H1 (cell line): Measurements from ENCODE around the gene SURF1. TPM values are rescaled to one million over a fixed set of nuclear protein-coding genes. Genes with fewer than 3 reads are reported as not detected.

Experiments used
- CTCF ChIA-PET: fragments of 300-600 bp; sonication (Branson Sonifier 250); formaldehyde crosslinking; loops from one replicate; lab custom pipeline; 2021; ENCODE audit not compliant: partially characterized antibody; lab: Charles Lee
- POLR2A ChIA-PET: fragments of 300-600 bp; sonication (Branson Sonifier 250); formaldehyde crosslinking; loops from one replicate; lab custom pipeline; 2021; ENCODE audit warnings: inconsistent platforms; ENCODE audit not compliant: partially characterized antibody; lab: Charles Lee
- DNase-seq, 2 experiments: peaks; one replicate each; pipeline versions ENCODE4 v3.0.0 to v3.0.0-alpha.2; 2010 to 2022; ENCODE audit warnings: low spot score in 2 of 2, low read depth in 1 of 2, mixed read lengths in 1 of 2
- FAIRE-seq: peaks from 2 replicates; lab custom pipeline; 2011; peaks lifted over from hg19 to GRCh38; lab: Jason Lieb, UNC
- H2AFZ ChIP-seq: 2 replicates; pipeline ENCODE4 v1.8.1; 2012; ENCODE audit warnings: low read length, inconsistent platforms
- H2AK5ac ChIP-seq: 2 replicates; pipeline ENCODE4 v1.6.1; 2013; ENCODE audit warnings: low read depth, low read length
- H2BK120ac ChIP-seq: replicated peaks from 2 replicates; pipeline ENCODE3; 2013; ENCODE audit warnings: low read depth, low read length, inconsistent platforms
- H2BK12ac ChIP-seq: 2 replicates; pipeline ENCODE4 v1.6.1; 2013; ENCODE audit warnings: low read depth, low read length
- H2BK15ac ChIP-seq: 2 replicates; pipeline ENCODE4 v1.6.1; 2013; ENCODE audit warnings: low read length
- H2BK20ac ChIP-seq: 2 replicates; pipeline ENCODE4 v1.6.1; 2013; ENCODE audit warnings: low read length
- H2BK5ac ChIP-seq: 2 replicates; pipeline ENCODE4 v1.6.1; 2013; ENCODE audit warnings: low read depth, low read length
- H3K14ac ChIP-seq: 2 replicates; pipeline ENCODE4 v1.6.1; 2013; ENCODE audit warnings: inconsistent platforms; ENCODE audit not compliant: insufficient read length
- H3K18ac ChIP-seq: 2 replicates; pipeline ENCODE4 v1.6.1; 2013; ENCODE audit warnings: low read length; ENCODE audit errors: extremely low read depth
- H3K23ac ChIP-seq: 2 replicates; pipeline ENCODE4 v1.6.1; 2013; ENCODE audit warnings: inconsistent platforms; ENCODE audit not compliant: insufficient read length
- H3K23me2 ChIP-seq: 2 replicates; pipeline ENCODE4 v1.6.1; 2013; ENCODE audit warnings: low read depth, low read length
- H3K27ac ChIP-seq: 2 replicates; pipeline ENCODE4 v1.6.1; 2011; ENCODE audit warnings: low read depth, low read length, inconsistent platforms
- H3K27me3 ChIP-seq, 4 experiments: replicated peaks in 1 of 4; 1 replicate in 1 of 4; 2 replicates in 3 of 4; pipeline versions ENCODE4 v1.6.1 to v1.8.1; 2011 to 2013; ENCODE audit warnings: low read length in 3 of 4, mild to moderate bottlenecking in 3 of 4, inconsistent platforms in 2 of 4, mixed read lengths in 2 of 4, moderate library complexity in 1 of 4; ENCODE audit not compliant: control insufficient read depth in 3 of 4, insufficient read depth in 3 of 4; ENCODE audit errors: extremely low read depth in 1 of 4
- H3K36me3 ChIP-seq, 4 experiments: 2 replicates each; pipeline versions ENCODE4 v1.6.1 to v1.8.1; 2011 to 2013; ENCODE audit warnings: mild to moderate bottlenecking in 4 of 4, low read length in 3 of 4, moderate library complexity in 2 of 4, control low read depth in 1 of 4, inconsistent platforms in 1 of 4; ENCODE audit not compliant: insufficient read depth in 4 of 4, control insufficient read depth in 2 of 4
- H3K4ac ChIP-seq: replicated peaks from 2 replicates; pipeline ENCODE3; 2013; ENCODE audit warnings: low read length, low read depth, mixed read lengths, inconsistent platforms; ENCODE audit not compliant: insufficient read length
- H3K4me1 ChIP-seq, 4 experiments: replicated peaks in 1 of 4; 1 replicate in 1 of 4; 2 replicates in 3 of 4; pipeline versions ENCODE4 v1.6.1 to v1.8.1; 2011 to 2013; ENCODE audit warnings: low read length in 3 of 4, inconsistent platforms in 2 of 4, mixed read lengths in 1 of 4; ENCODE audit not compliant: insufficient read depth in 4 of 4, control insufficient read depth in 3 of 4
- H3K4me2 ChIP-seq, 2 experiments: 2 replicates each; pipeline versions ENCODE4 v1.6.1 to v1.8.1; 2011 to 2013; ENCODE audit warnings: low read depth in 2 of 2, low read length in 2 of 2, control low read depth in 1 of 2, inconsistent platforms in 1 of 2, mild to moderate bottlenecking in 1 of 2; ENCODE audit not compliant: insufficient read depth in 1 of 2
- H3K4me3 ChIP-seq, 4 experiments: fragments of 200-600, 300-600 bp in 1 of 4; sonication (generic), shearing (Covaris generic), sonication (Bioruptor Twin) in 1 of 4; 2 replicates each; pipeline versions ENCODE4 v1.5.1 to v1.8.1; 2011 to 2016; ENCODE audit warnings: low read length in 4 of 4, low read depth in 3 of 4, control low read depth in 2 of 4, inconsistent platforms in 2 of 4, mild to moderate bottlenecking in 2 of 4, mixed read lengths in 1 of 4, moderate library complexity in 1 of 4; ENCODE audit not compliant: insufficient read depth in 2 of 4; ENCODE audit errors: extremely low read depth in 1 of 4
- H3K56ac ChIP-seq: replicated peaks from 2 replicates; pipeline ENCODE3; 2013; ENCODE audit warnings: low read depth, mild to moderate bottlenecking, mixed read lengths, low read length, inconsistent platforms; ENCODE audit not compliant: insufficient read length
- H3K79me1 ChIP-seq: 2 replicates; pipeline ENCODE4 v1.6.1; 2013; ENCODE audit warnings: low read depth, low read length, control low read depth
- H3K79me2 ChIP-seq, 2 experiments: 2 replicates each; pipeline versions ENCODE4 v1.6.1 to v1.8.1; 2012 to 2013; ENCODE audit warnings: low read length in 2 of 2, mild to moderate bottlenecking in 2 of 2, inconsistent platforms in 1 of 2; ENCODE audit not compliant: insufficient read depth in 2 of 2, control insufficient read depth in 1 of 2
- H3K9ac ChIP-seq, 4 experiments: replicated peaks in 1 of 4; 1 replicate in 1 of 4; 2 replicates in 3 of 4; pipeline versions ENCODE4 v1.6.1 to v1.8.1; 2011 to 2013; ENCODE audit warnings: low read depth in 3 of 4, low read length in 3 of 4, control low read depth in 2 of 4, mild to moderate bottlenecking in 2 of 4, moderate library complexity in 2 of 4, inconsistent platforms in 1 of 4; ENCODE audit errors: extremely low read depth in 1 of 4
- H3K9me3 ChIP-seq, 2 experiments: 2 replicates each; pipeline versions ENCODE4 v1.6.1 to v1.8.1; 2012 to 2013; ENCODE audit warnings: mild to moderate bottlenecking in 2 of 2, moderate library complexity in 2 of 2, control low read depth in 1 of 2, inconsistent platforms in 1 of 2, low read depth in 1 of 2, low read length in 1 of 2, mixed read lengths in 1 of 2; ENCODE audit not compliant: insufficient read depth in 2 of 2
- H4K20me1 ChIP-seq, 2 experiments: replicated peaks in 1 of 2; 2 replicates each; pipeline versions ENCODE3 to v1.8.1; 2011 to 2013; ENCODE audit warnings: inconsistent platforms in 2 of 2, low read length in 2 of 2, mild to moderate bottlenecking in 1 of 2; ENCODE audit not compliant: insufficient read depth in 2 of 2, control insufficient read depth in 1 of 2
- H4K5ac ChIP-seq: 2 replicates; pipeline ENCODE4 v1.6.1; 2013; ENCODE audit warnings: low read length, low read depth, mixed read lengths, inconsistent platforms; ENCODE audit not compliant: insufficient read length
- H4K8ac ChIP-seq: 2 replicates; pipeline ENCODE4 v1.8.0; 2013; ENCODE audit warnings: mild to moderate bottlenecking, moderate library complexity, low read length, inconsistent platforms; ENCODE audit not compliant: insufficient read depth; ENCODE audit errors: extremely low read depth
- H4K91ac ChIP-seq: replicated peaks from 2 replicates; pipeline ENCODE3; 2013; ENCODE audit warnings: low read length, mixed read lengths, inconsistent platforms; ENCODE audit not compliant: insufficient read length
- CBX5 ChIP-seq: fragments of 300-800, 300-1000 bp; sonication (generic); IDR thresholded peaks from 2 replicates; pipeline ENCODE4 v1.7.1; 2016; ENCODE audit warnings: antibody characterized with exemption, low read length, low read depth
- FOSL1 ChIP-seq: IDR thresholded peaks from 2 replicates; pipeline ENCODE4 v1.6.1; 2011; ENCODE audit warnings: mild to moderate bottlenecking, low read depth, low read length, moderate library complexity; ENCODE audit not compliant: insufficient read depth
- POLR2AphosphoS5 ChIP-seq: IDR thresholded peaks from 2 replicates; pipeline ENCODE4 v1.6.1; 2011; ENCODE audit warnings: low read depth, low read length
- ZNF274 ChIP-seq: IDR thresholded peaks from 2 replicates; pipeline ENCODE4 v1.7.0; 2012; ENCODE audit warnings: low read length, borderline replicate concordance; ENCODE audit errors: extremely low read depth
- WGBS, 2 experiments: shearing (Covaris generic) in 1 of 2; methylation state at CpG; one replicate each; pipeline versions ENCODE4 v1.1.6 to v1.1.7; 2013 to 2015; ENCODE audit warnings: low lambda C conversion rate in 2 of 2, mixed read lengths in 2 of 2, inconsistent platforms in 1 of 2, low coverage in 1 of 2, missing lambda C conversion rate in 1 of 2; ENCODE audit not compliant: insufficient replicate concordance in 2 of 2, insufficient coverage in 1 of 2, insufficient read length in 1 of 2; ENCODE audit errors: extremely low coverage in 1 of 2, missing lambda C conversion rate in 1 of 2; 5-methylcytosine and 5-hydroxymethylcytosine counted together
- polyA plus RNA-seq, 7 experiments: library from polyadenylated mRNA; depleted of rRNA in 3 of 7; stranded (reverse) in 5 of 7; unstranded in 2 of 7; fragments of >200 nt in 5 of 7; fragments of 200-250 nt in 2 of 7; gene quantifications; 1 replicate in 5 of 7; 2 replicates in 1 of 7; 4 replicates in 1 of 7; pipeline versions ENCODE4 v1.2.1 to v1.2.3, GENCODE V29; 2011 to 2013; ENCODE audit warnings: missing spikeins in 2 of 7, mixed read lengths in 2 of 7
- total RNA-seq: library from RNA; stranded (reverse); fragmentation: NEBNext Ultra II Directional; extraction: Animal tissue kit (Norgen Biotek cat#: 25700); gene quantifications from 2 replicates; pipeline ENCODE4 v1.2.1, GENCODE V29; 2021

SURF1 gene
- total and polyA plus RNA-seq, 2 of the 8 experiments (the other 6 are each of a cell fraction or from before 2014, with no cell fraction given), result 43.1 to 44.7 TPM

DNA sequence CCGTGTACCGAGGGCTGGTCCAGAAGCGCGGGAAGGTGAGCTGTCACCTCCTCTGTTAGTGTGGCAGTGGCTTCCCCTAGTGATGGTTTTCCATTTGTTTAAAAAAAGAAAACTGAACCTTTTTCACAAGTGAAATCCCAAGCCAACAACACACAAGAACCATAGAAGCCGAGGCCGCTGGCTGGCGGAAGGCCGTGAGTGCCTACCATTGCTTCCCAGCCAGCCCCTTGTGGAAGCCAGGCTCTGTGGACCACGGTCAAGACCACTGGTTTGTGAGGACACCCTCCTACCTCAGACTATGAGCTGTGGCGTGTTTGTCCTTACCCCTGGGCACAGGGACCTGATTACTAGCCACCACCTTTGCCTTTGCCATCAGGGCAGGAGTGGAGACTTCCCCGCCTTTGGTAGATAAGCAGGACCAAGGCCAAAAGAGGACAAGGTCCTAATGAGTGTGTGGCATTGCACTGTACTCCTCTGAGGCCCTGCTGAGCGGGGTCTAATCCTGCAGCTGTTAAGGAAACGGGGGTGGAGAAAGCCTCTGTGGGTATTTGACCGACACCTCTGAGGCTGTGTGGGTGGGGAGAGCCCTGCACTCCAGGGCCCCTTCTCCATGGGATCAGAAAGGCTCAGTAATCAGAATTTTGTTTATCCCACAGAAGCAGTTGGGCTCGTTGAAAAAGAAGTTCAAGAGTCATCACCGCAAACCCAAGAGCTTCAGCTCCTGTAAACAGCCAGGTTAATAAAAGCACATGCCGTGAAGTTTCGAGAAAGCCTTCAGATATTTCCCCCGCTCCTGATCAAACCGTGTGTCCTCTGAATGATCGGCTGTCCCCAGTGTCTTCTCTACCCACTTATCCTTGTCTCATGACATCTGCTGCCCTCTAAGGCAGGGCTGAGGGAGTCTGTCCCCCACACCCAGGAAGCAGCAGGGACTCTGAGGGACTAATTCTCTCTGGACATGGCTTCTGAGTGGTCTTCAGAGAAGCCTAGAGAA lies 4.4 kb upstream of the SURF1 start:
- no peak overlapping the region for H3K18ac ChIP-seq
- H2BK12ac ChIP-seq, result no peak overlapping the region
- 91% methylated on average over 21 of the region's 21 CpGs; no CpG with 5 or more reads in 1 of the 2 experiments for WGBS, 2 experiments
- no peak overlapping the region for H3K4me2 ChIP-seq
- no peaks in the 10 kb centered on the region for H3K9me3 ChIP-seq
- H3K4me1 ChIP-seq, result peaks cover 0 to 8% (median 3%) of the 10 kb centered on the region in 4 experiments; a peak in 4 of 7 replicates
- no peak overlapping the region for H2BK5ac ChIP-seq
- H3K79me1 ChIP-seq, result peaks cover 2% of the 10 kb centered on the region; the same call in 1 of the 2 replicates
- no peak overlapping the region for H3K4me3 ChIP-seq
- peaks cover 2% of the 10 kb centered on the region; the same call in 1 of the 2 replicates for H3K23me2 ChIP-seq
- H2AK5ac ChIP-seq, result no peak overlapping the region
- no peaks in the 10 kb centered on the region for H3K27me3 ChIP-seq
- peaks cover 18 to 19% of the 10 kb centered on the region in 2 experiments for H4K20me1 ChIP-seq
- ChIA-PET CTCF (interaction anchor here (0.8 to 8.2 kb wide), 13 partner anchors 10 to 174 kb away, joined by 3 to 90 read pairs (median 9); partner anchors contain the start of genes ADAMTS13 and STKLD1), POLR2A (interaction anchor here (1.0 to 16.1 kb wide), 3 partner anchors 11 to 78 kb away, joined by 3 to 461 read pairs (median 303); partner anchors contain the start of genes MED22, RPL7A, STKLD1 and SURF4)
- H2BK20ac ChIP-seq, result no peak overlapping the region
- no peak overlapping the region for H3K9ac ChIP-seq
- no peak overlapping the region for H3K14ac ChIP-seq
- peaks cover 0 to 16% of the 10 kb centered on the region in 2 experiments; a peak in 2 of 4 replicates for H3K79me2 ChIP-seq
- TF ChIP-seq ZNF274 (no peak), CBX5 (no peak), POLR2AphosphoS5 (peak; percentile 20; the same call in 1 of the 2 replicates), FOSL1 (no peak)
- H3K23ac ChIP-seq, result no peak overlapping the region
- no peak overlapping the region for H4K5ac ChIP-seq
- H3K36me3 ChIP-seq, result peaks cover 10 to 49% (median 37%) of the 10 kb centered on the region in 4 experiments
- no peak overlapping the region for H4K8ac ChIP-seq
- H4K91ac ChIP-seq, result no peak overlapping the region
- FAIRE-seq (no peak), DNase-seq (no peak)
- H2BK15ac ChIP-seq, result no peak overlapping the region
- no peak overlapping the region for H2BK120ac ChIP-seq
- H3K56ac ChIP-seq, result no peak overlapping the region
- no peak overlapping the region for H3K27ac ChIP-seq
- no peak overlapping the region for H2AFZ ChIP-seq
- H3K4ac ChIP-seq, result no peak overlapping the region
